Neural cell (in vitro differentiated cells): Measurements from ENCODE around the gene TMEM187. TPM values are rescaled to one million over a fixed set of nuclear protein-coding genes. Genes with fewer than 3 reads are reported as not detected.

Experiments
- H2AFZ ChIP-seq: fragments of 200-600, 300-800 bp; sonication (generic), shearing (Covaris generic); 2 replicates; pipeline ENCODE4 v1.6.0; 2014; ENCODE audit warnings: low read depth, mild to moderate bottlenecking, antibody characterized with exemption, low read length, moderate library complexity
- H3F3A ChIP-seq: fragments of 200-600 bp; shearing (Covaris generic); 2 replicates; pipeline ENCODE4 v1.6.1; 2016; ENCODE audit warnings: mild to moderate bottlenecking, moderate library complexity, mixed read lengths, antibody characterized with exemption, low read length; ENCODE audit not compliant: insufficient read depth, poor library complexity, severe bottlenecking
- H3K27ac ChIP-seq: fragments of 200-600, 300-800 bp; sonication (generic), shearing (Covaris generic); 2 replicates; pipeline ENCODE4 v1.5.1; 2014; ENCODE audit warnings: mild to moderate bottlenecking, low read length, moderate library complexity
- H3K27me3 ChIP-seq: fragments of 300-800, 200-600 bp; sonication (generic), shearing (Covaris generic); 2 replicates; pipeline ENCODE4 v1.6.0; 2014; ENCODE audit warnings: mild to moderate bottlenecking, low read depth, low read length, moderate library complexity; ENCODE audit not compliant: insufficient read depth
- H3K36me3 ChIP-seq: fragments of 300-800, 200-600 bp; sonication (generic), shearing (Covaris generic); 2 replicates; pipeline ENCODE4 v1.5.1; 2014; ENCODE audit warnings: mild to moderate bottlenecking, antibody characterized with exemption, low read length, moderate library complexity; ENCODE audit not compliant: insufficient read depth
- H3K4me2 ChIP-seq: fragments of 300-800, 200-600 bp; sonication (generic), shearing (Covaris generic); 2 replicates; pipeline ENCODE4 v1.6.0; 2014; ENCODE audit warnings: mild to moderate bottlenecking, low read length
- H3K4me3 ChIP-seq: fragments of 300-800, 200-600 bp; sonication (generic), shearing (Covaris generic); 2 replicates; pipeline ENCODE4 v1.5.1; 2014; ENCODE audit warnings: mild to moderate bottlenecking, low read length, moderate library complexity
- H3K79me2 ChIP-seq: fragments of 200-600 bp; shearing (Covaris generic); replicated peaks from 2 replicates; pipeline ENCODE4 v1.6.0; 2014; ENCODE audit warnings: mild to moderate bottlenecking, low read length, moderate library complexity; ENCODE audit not compliant: insufficient read depth
- H3K9ac ChIP-seq: fragments of 300-800, 200-600 bp; sonication (generic), shearing (Covaris generic); 2 replicates; pipeline ENCODE4 v1.6.1; 2016; ENCODE audit warnings: mild to moderate bottlenecking, low read length, mixed read lengths
- H3K9me2 ChIP-seq: fragments of 200-600 bp; shearing (Covaris generic); 2 replicates; pipeline ENCODE4 v1.6.1; 2016; ENCODE audit warnings: mild to moderate bottlenecking, low read length, mixed read lengths; ENCODE audit not compliant: insufficient read depth
- H3K9me3 ChIP-seq: fragments of 200-600, 300-800 bp; sonication (generic), shearing (Covaris generic); 2 replicates; pipeline ENCODE4 v1.6.1; 2016; ENCODE audit warnings: mild to moderate bottlenecking, mixed run types, low read length, moderate library complexity, mixed read lengths
- H4K20me1 ChIP-seq: fragments of 200-600 bp; shearing (Covaris generic); 2 replicates; pipeline ENCODE4 v1.6.1; 2016; ENCODE audit warnings: mild to moderate bottlenecking, mixed run types; ENCODE audit not compliant: insufficient read depth
- CTCF ChIP-seq: fragments of 450-650 bp; IDR thresholded peaks from 2 replicates; pipeline ENCODE4 v1.5.1; 2014; ENCODE audit warnings: antibody characterized with exemption, mild to moderate bottlenecking, moderate library complexity; ENCODE audit not compliant: poor library complexity, severe bottlenecking
- EP300 ChIP-seq: fragments of 450-650 bp; conservative IDR thresholded peaks from 2 replicates; pipeline ENCODE4 v1.6.1; 2014; ENCODE audit warnings: antibody characterized with exemption, mild to moderate bottlenecking, moderate library complexity; ENCODE audit not compliant: poor library complexity, severe bottlenecking
- EZH2 ChIP-seq: fragments of 200-600, 300-800 bp; shearing (Covaris generic), sonication (generic); IDR thresholded peaks from 2 replicates; pipeline ENCODE4 v1.6.1; 2014; ENCODE audit warnings: antibody characterized with exemption, low read length, borderline replicate concordance, mild to moderate bottlenecking; ENCODE audit not compliant: insufficient read depth, poor library complexity, severe bottlenecking
- MXI1 ChIP-seq: fragments of 450-650 bp; conservative IDR thresholded peaks from 2 replicates; pipeline ENCODE4 v1.6.1; 2014; ENCODE audit warnings: antibody characterized with exemption, mild to moderate bottlenecking; ENCODE audit not compliant: poor library complexity, severe bottlenecking
- POLR2AphosphoS5 ChIP-seq: IDR thresholded peaks from 2 replicates; pipeline ENCODE4 v1.6.1; 2012
- RAD21 ChIP-seq: fragments of 450-650 bp; conservative IDR thresholded peaks from 2 replicates; pipeline ENCODE4 v1.6.1; 2014; ENCODE audit warnings: antibody characterized with exemption, mild to moderate bottlenecking, moderate library complexity
- SMC3 ChIP-seq: fragments of 450-650 bp; conservative IDR thresholded peaks from 2 replicates; pipeline ENCODE4 v1.6.1; 2014; ENCODE audit warnings: antibody characterized with exemption, mild to moderate bottlenecking, moderate library complexity; ENCODE audit not compliant: poor library complexity
- TAF1 ChIP-seq: IDR thresholded peaks from 2 replicates; pipeline ENCODE4 v1.6.1; 2012; ENCODE audit warnings: low read depth
- polyA plus RNA-seq: library from polyadenylated mRNA; depleted of rRNA; stranded (reverse); fragments of >200 nt; gene quantifications from 2 replicates; pipeline ENCODE4 v1.2.3, GENCODE V29; 2014
- TF ChIP-seq, protein P1 (sequence below): IDR thresholded peaks from 2 replicates; pipeline ENCODE4 v1.6.1; 2012; ENCODE audit warnings: borderline replicate concordance

TMEM187 gene
- polyA plus RNA-seq, 1 donor from 2014 or later, result 5.2 TPM

DNA sequence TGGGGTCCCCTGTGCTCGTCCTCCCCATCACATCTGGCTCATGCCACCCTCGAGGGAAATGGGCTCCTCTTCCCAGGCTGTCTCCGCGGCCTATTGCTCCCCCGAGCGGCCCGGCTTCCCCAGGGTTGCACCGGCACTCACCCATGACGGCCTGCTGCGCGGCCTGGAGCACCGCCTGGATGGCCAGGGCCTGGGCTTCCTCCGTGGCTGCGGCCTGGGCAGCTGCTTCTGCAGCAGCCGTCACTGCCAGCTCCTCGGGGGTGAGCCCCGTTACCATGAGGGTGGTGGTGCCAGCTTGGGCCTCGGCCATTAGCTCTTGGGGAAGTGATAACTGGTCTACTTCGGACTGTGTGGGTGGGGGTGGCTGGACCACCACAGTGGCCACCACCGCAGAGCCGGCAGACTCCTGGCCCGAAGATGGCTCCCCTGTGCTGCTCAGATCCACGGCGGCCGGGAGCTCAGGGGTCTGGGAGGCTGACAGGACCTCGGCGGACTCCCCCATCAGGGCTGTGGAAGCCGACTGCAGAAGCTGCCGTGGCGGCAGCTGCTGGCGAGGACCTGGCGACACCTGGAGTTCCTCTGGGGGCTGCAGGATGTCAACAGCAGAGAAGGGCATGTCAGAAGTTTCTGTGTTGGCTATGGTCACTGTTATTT, 20.1 kb upstream of the TMEM187 start:
- Histone ChIP-seq H3K4me2 (no peak overlapping the region), H3K9me2 (no peaks in the 10 kb centered on the region), H3K79me2 (no peaks in the 10 kb centered on the region), H3K27ac (peak overlapping the region; percentile 70), H2AFZ (no peak overlapping the region), H3K36me3 (no peaks in the 10 kb centered on the region), H4K20me1 (no peaks in the 10 kb centered on the region), H3K9me3 (no peaks in the 10 kb centered on the region), H3F3A (no peaks in the 10 kb centered on the region), H3K27me3 (no peaks in the 10 kb centered on the region), H3K4me3 (no peak overlapping the region), H3K9ac (peak overlapping the region; percentile 52)
- TF ChIP-seq RAD21 (no peak), MXI1 (no peak), EZH2 (no peak), EP300 (no peak), POLR2AphosphoS5 (no peak), TAF1 (no peak), CTCF (no peak), SMC3 (no peak)
- TF ChIP-seq, protein P1, sequence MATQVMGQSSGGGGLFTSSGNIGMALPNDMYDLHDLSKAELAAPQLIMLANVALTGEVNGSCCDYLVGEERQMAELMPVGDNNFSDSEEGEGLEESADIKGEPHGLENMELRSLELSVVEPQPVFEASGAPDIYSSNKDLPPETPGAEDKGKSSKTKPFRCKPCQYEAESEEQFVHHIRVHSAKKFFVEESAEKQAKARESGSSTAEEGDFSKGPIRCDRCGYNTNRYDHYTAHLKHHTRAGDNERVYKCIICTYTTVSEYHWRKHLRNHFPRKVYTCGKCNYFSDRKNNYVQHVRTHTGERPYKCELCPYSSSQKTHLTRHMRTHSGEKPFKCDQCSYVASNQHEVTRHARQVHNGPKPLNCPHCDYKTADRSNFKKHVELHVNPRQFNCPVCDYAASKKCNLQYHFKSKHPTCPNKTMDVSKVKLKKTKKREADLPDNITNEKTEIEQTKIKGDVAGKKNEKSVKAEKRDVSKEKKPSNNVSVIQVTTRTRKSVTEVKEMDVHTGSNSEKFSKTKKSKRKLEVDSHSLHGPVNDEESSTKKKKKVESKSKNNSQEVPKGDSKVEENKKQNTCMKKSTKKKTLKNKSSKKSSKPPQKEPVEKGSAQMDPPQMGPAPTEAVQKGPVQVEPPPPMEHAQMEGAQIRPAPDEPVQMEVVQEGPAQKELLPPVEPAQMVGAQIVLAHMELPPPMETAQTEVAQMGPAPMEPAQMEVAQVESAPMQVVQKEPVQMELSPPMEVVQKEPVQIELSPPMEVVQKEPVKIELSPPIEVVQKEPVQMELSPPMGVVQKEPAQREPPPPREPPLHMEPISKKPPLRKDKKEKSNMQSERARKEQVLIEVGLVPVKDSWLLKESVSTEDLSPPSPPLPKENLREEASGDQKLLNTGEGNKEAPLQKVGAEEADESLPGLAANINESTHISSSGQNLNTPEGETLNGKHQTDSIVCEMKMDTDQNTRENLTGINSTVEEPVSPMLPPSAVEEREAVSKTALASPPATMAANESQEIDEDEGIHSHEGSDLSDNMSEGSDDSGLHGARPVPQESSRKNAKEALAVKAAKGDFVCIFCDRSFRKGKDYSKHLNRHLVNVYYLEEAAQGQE, result no peak

GRCh38 chrX:153953342-153953830, 19.2 kb upstream of the TMEM187 start:
- H3K4me3 ChIP-seq, result no peak overlapping the region
- H3K9ac ChIP-seq, result peak overlapping the region; percentile 52
- no peak overlapping the region for H2AFZ ChIP-seq
- H3K9me2 ChIP-seq, result no peaks in the 10 kb centered on the region
- peak overlapping the region; percentile 70 for H3K27ac ChIP-seq
- TF ChIP-seq MXI1 (peak; percentile 25), SMC3 (peak; percentile 90), POLR2AphosphoS5 (peak; percentile 21), CTCF (peak; percentile 89), RAD21 (peak; percentile 92), EZH2 (no peak)
- no peaks in the 10 kb centered on the region for H3K79me2 ChIP-seq
- no peaks in the 10 kb centered on the region for H4K20me1 ChIP-seq
- no peak overlapping the region for H3K4me2 ChIP-seq
- H3K27me3 ChIP-seq, result no peaks in the 10 kb centered on the region
- H3K36me3 ChIP-seq, result no peaks in the 10 kb centered on the region
- no peaks in the 10 kb centered on the region for H3K9me3 ChIP-seq
- H3F3A ChIP-seq, result no peaks in the 10 kb centered on the region
